ENCODE results near the gene PROX2.

PROX2 gene

GRCh38 chr14:74864198-74864597 is 11.7 kb downstream of the PROX2 start:
- no peak for DNase-seq (ENCODE audit: low spot score)
- H2BK12ac ChIP-seq (ENCODE audit: low read length), result no peak overlapping the region
- no peak overlapping the region for H4K91ac ChIP-seq (ENCODE audit: low read depth, low read length, poor library complexity)
- no peaks in the 10 kb centered on the region for H3K9me3 ChIP-seq (replicated peaks in 1 of 2; ENCODE audit: control insufficient read depth in 2 of 2, insufficient read depth in 1 of 2, low read depth in 1 of 2, low read length in 2 of 2)
- H3K27ac ChIP-seq (replicated peaks; ENCODE audit: low read length), result no peak overlapping the region
- H2BK120ac ChIP-seq (ENCODE audit: low read depth, low read length), result no peak overlapping the region
- no peak overlapping the region for H2BK15ac ChIP-seq (ENCODE audit: low read length)
- no peaks in the 10 kb centered on the region for H3K79me1 ChIP-seq (ENCODE audit: low read depth, low read length)
- peaks cover 0 to 9% (median 0%) of the 10 kb centered on the region in 3 experiments for H3K27me3 ChIP-seq (ENCODE audit: control insufficient read depth in 3 of 3, insufficient read depth in 3 of 3, low read depth in 1 of 3, low read length in 3 of 3)
- H3K18ac ChIP-seq (ENCODE audit: low read length), result no peak overlapping the region
- no peak overlapping the region for H4K8ac ChIP-seq (ENCODE audit: low read depth, low read length)
- no peak overlapping the region for H3K23ac ChIP-seq (ENCODE audit: low read depth, low read length, poor library complexity)
- no peak overlapping the region for H2AFZ ChIP-seq (ENCODE audit: low read length)
- WGBS, 2 donors (ENCODE audit: extremely low coverage in 2 of 2, insufficient read length in 2 of 2, insufficient replicate concordance in 1 of 2), result no CpG with 5 or more reads among the region's 9 CpGs
- H3K4me3 ChIP-seq (ENCODE audit: low read length in 2 of 2), result no peak overlapping the region
- no peak overlapping the region for H3K4ac ChIP-seq (ENCODE audit: low read length)
- H3K9ac ChIP-seq (ENCODE audit: low read depth, low read length, poor library complexity), result no peak overlapping the region
- H3K4me2 ChIP-seq (ENCODE audit: insufficient read depth, low read length, poor library complexity, severe bottlenecking), result no peak overlapping the region
- no peak overlapping the region for H2BK5ac ChIP-seq (ENCODE audit: low read length)
- no peaks in the 10 kb centered on the region for H3K36me3 ChIP-seq (replicated peaks in 1 of 2; ENCODE audit: control insufficient read depth in 2 of 2, insufficient read depth in 2 of 2, low read length in 2 of 2)
- no peak overlapping the region for H3K14ac ChIP-seq (ENCODE audit: low read length)
- no peaks in the 10 kb centered on the region for H3K4me1 ChIP-seq (ENCODE audit: control insufficient read depth in 2 of 2, insufficient read depth in 1 of 2, low read depth in 1 of 2, low read length in 2 of 2)
- no peak overlapping the region for H2AK5ac ChIP-seq (ENCODE audit: low read depth, low read length)

GRCh38 chr14:74863274-74863673 is 12.7 kb downstream of the PROX2 start:
- Histone ChIP-seq H3K4me3 (ENCODE audit: low read length in 2 of 2) (no peak overlapping the region), H4K8ac (ENCODE audit: low read depth, low read length) (no peak overlapping the region), H3K79me1 (ENCODE audit: low read depth, low read length) (no peaks in the 10 kb centered on the region), H3K14ac (ENCODE audit: low read length) (no peak overlapping the region), H2BK15ac (ENCODE audit: low read length) (no peak overlapping the region), H3K4me1 (ENCODE audit: control insufficient read depth in 2 of 2, insufficient read depth in 1 of 2, low read depth in 1 of 2, low read length in 2 of 2) (no peaks in the 10 kb centered on the region), H3K27ac (replicated peaks; ENCODE audit: low read length) (no peak overlapping the region), H3K4me2 (ENCODE audit: insufficient read depth, low read length, poor library complexity, severe bottlenecking) (no peak overlapping the region), H2BK120ac (ENCODE audit: low read depth, low read length) (no peak overlapping the region), H3K36me3 (replicated peaks in 1 of 2; ENCODE audit: control insufficient read depth in 2 of 2, insufficient read depth in 2 of 2, low read length in 2 of 2) (no peaks in the 10 kb centered on the region), H2AFZ (ENCODE audit: low read length) (peak overlapping the region; percentile 15), H3K18ac (ENCODE audit: low read length) (peak overlapping the region; percentile 25), H3K23ac (ENCODE audit: low read depth, low read length, poor library complexity) (no peak overlapping the region), H3K4ac (ENCODE audit: low read length) (no peak overlapping the region), H3K9me3 (replicated peaks in 1 of 2; ENCODE audit: control insufficient read depth in 2 of 2, insufficient read depth in 1 of 2, low read depth in 1 of 2, low read length in 2 of 2) (no peaks in the 10 kb centered on the region), H2AK5ac (ENCODE audit: low read depth, low read length) (no peak overlapping the region), H2BK12ac (ENCODE audit: low read length) (no peak overlapping the region), H4K91ac (ENCODE audit: low read depth, low read length, poor library complexity) (no peak overlapping the region), H2BK5ac (ENCODE audit: low read length) (peak overlapping the region; percentile 25), H3K9ac (ENCODE audit: low read depth, low read length, poor library complexity) (no peak overlapping the region), H3K27me3 (ENCODE audit: control insufficient read depth in 3 of 3, insufficient read depth in 3 of 3, low read depth in 1 of 3, low read length in 3 of 3) (peaks cover 0 to 9% (median 0%) of the 10 kb centered on the region in 3 experiments)
- DNase-seq (ENCODE audit: low spot score), result no peak
- no CpG with 5 or more reads among the region's 9 CpGs for WGBS, 2 donors (ENCODE audit: extremely low coverage in 2 of 2, insufficient read length in 2 of 2, insufficient replicate concordance in 1 of 2)

GRCh38 chr14:74861734-74862090 is 14.2 kb downstream of the PROX2 start:
- Histone ChIP-seq H2AK5ac (ENCODE audit: low read depth, low read length) (no peak overlapping the region), H4K8ac (ENCODE audit: low read depth, low read length) (no peak overlapping the region), H2BK12ac (ENCODE audit: low read length) (no peak overlapping the region), H3K4me3 (ENCODE audit: low read length in 2 of 2) (no peak overlapping the region), H2BK15ac (ENCODE audit: low read length) (no peak overlapping the region), H3K27me3 (ENCODE audit: control insufficient read depth in 3 of 3, insufficient read depth in 3 of 3, low read depth in 1 of 3, low read length in 3 of 3) (peaks cover 0 to 3% (median 0%) of the 10 kb centered on the region in 3 experiments), H3K36me3 (replicated peaks in 1 of 2; ENCODE audit: control insufficient read depth in 2 of 2, insufficient read depth in 2 of 2, low read length in 2 of 2) (no peaks in the 10 kb centered on the region), H2AFZ (ENCODE audit: low read length) (no peak overlapping the region), H3K9ac (ENCODE audit: low read depth, low read length, poor library complexity) (no peak overlapping the region), H3K4me1 (ENCODE audit: control insufficient read depth in 2 of 2, insufficient read depth in 1 of 2, low read depth in 1 of 2, low read length in 2 of 2) (no peaks in the 10 kb centered on the region), H4K91ac (ENCODE audit: low read depth, low read length, poor library complexity) (no peak overlapping the region), H2BK5ac (ENCODE audit: low read length) (no peak overlapping the region), H3K9me3 (replicated peaks in 1 of 2; ENCODE audit: control insufficient read depth in 2 of 2, insufficient read depth in 1 of 2, low read depth in 1 of 2, low read length in 2 of 2) (no peaks in the 10 kb centered on the region), H3K4ac (ENCODE audit: low read length) (no peak overlapping the region), H3K18ac (ENCODE audit: low read length) (no peak overlapping the region), H2BK120ac (ENCODE audit: low read depth, low read length) (no peak overlapping the region), H3K27ac (replicated peaks; ENCODE audit: low read length) (no peak overlapping the region), H3K23ac (ENCODE audit: low read depth, low read length, poor library complexity) (no peak overlapping the region), H3K14ac (ENCODE audit: low read length) (no peak overlapping the region), H3K4me2 (ENCODE audit: insufficient read depth, low read length, poor library complexity, severe bottlenecking) (no peak overlapping the region), H3K79me1 (ENCODE audit: low read depth, low read length) (no peaks in the 10 kb centered on the region)
- DNase-seq (ENCODE audit: low spot score), result no peak
- WGBS, 2 donors (ENCODE audit: extremely low coverage in 2 of 2, insufficient read length in 2 of 2, insufficient replicate concordance in 1 of 2), result no CpG with 5 or more reads among the region's 3 CpGs

GRCh38 chr14:74860899-74861733 is 14.8 kb downstream of the PROX2 start:
- Histone ChIP-seq H3K36me3 (replicated peaks in 1 of 2; ENCODE audit: control insufficient read depth in 2 of 2, insufficient read depth in 2 of 2, low read length in 2 of 2) (no peaks in the 10 kb centered on the region), H3K4ac (ENCODE audit: low read length) (no peak overlapping the region), H3K27ac (replicated peaks; ENCODE audit: low read length) (no peak overlapping the region), H2AFZ (ENCODE audit: low read length) (no peak overlapping the region), H3K27me3 (ENCODE audit: control insufficient read depth in 3 of 3, insufficient read depth in 3 of 3, low read depth in 1 of 3, low read length in 3 of 3) (peaks cover 0 to 3% (median 0%) of the 10 kb centered on the region in 3 experiments), H3K4me2 (ENCODE audit: insufficient read depth, low read length, poor library complexity, severe bottlenecking) (no peak overlapping the region), H3K18ac (ENCODE audit: low read length) (no peak overlapping the region), H3K79me1 (ENCODE audit: low read depth, low read length) (no peaks in the 10 kb centered on the region), H2BK120ac (ENCODE audit: low read depth, low read length) (no peak overlapping the region), H3K4me3 (ENCODE audit: low read length in 2 of 2) (no peak overlapping the region), H4K8ac (ENCODE audit: low read depth, low read length) (no peak overlapping the region), H3K4me1 (ENCODE audit: control insufficient read depth in 2 of 2, insufficient read depth in 1 of 2, low read depth in 1 of 2, low read length in 2 of 2) (no peaks in the 10 kb centered on the region), H3K23ac (ENCODE audit: low read depth, low read length, poor library complexity) (no peak overlapping the region), H2BK15ac (ENCODE audit: low read length) (no peak overlapping the region), H3K9me3 (replicated peaks in 1 of 2; ENCODE audit: control insufficient read depth in 2 of 2, insufficient read depth in 1 of 2, low read depth in 1 of 2, low read length in 2 of 2) (no peaks in the 10 kb centered on the region), H3K9ac (ENCODE audit: low read depth, low read length, poor library complexity) (no peak overlapping the region), H4K91ac (ENCODE audit: low read depth, low read length, poor library complexity) (no peak overlapping the region), H2BK12ac (ENCODE audit: low read length) (no peak overlapping the region), H2BK5ac (ENCODE audit: low read length) (no peak overlapping the region), H2AK5ac (ENCODE audit: low read depth, low read length) (no peak overlapping the region), H3K14ac (ENCODE audit: low read length) (no peak overlapping the region)
- WGBS, 2 donors (ENCODE audit: extremely low coverage in 2 of 2, insufficient read length in 2 of 2, insufficient replicate concordance in 1 of 2), result no CpG with 5 or more reads among the region's 7 CpGs
- peak; percentile 88 for DNase-seq (ENCODE audit: low spot score)
